ENCODE measurements around the gene HK1.

Gene HK1

DNA sequence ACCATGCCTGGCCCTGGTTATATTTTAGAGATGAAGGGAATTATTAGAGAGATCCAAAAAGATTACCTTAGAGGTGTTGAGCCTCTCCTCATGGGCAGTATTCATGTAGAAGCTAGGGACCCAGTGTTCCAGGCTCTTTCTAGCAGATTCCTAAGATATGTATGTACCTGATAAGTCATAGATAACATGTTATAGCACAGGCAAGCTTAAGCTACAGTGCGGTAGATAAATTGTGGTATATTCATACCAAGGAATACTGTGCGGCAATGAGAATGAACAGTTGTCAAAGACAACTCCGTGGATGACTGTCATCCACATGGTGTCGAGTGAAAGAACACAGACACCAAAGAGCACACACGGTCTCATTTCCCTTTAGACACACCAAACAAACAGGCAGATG, 85.4 kb downstream of the HK1 start:
- TF ChIP-seq, protein P1, sequence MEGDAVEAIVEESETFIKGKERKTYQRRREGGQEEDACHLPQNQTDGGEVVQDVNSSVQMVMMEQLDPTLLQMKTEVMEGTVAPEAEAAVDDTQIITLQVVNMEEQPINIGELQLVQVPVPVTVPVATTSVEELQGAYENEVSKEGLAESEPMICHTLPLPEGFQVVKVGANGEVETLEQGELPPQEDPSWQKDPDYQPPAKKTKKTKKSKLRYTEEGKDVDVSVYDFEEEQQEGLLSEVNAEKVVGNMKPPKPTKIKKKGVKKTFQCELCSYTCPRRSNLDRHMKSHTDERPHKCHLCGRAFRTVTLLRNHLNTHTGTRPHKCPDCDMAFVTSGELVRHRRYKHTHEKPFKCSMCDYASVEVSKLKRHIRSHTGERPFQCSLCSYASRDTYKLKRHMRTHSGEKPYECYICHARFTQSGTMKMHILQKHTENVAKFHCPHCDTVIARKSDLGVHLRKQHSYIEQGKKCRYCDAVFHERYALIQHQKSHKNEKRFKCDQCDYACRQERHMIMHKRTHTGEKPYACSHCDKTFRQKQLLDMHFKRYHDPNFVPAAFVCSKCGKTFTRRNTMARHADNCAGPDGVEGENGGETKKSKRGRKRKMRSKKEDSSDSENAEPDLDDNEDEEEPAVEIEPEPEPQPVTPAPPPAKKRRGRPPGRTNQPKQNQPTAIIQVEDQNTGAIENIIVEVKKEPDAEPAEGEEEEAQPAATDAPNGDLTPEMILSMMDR (conservative IDR thresholded peaks at IDR 0.05; ENCODE audit: low read depth, low read length): no peak
- DNase-seq (ENCODE audit: low read depth): no peak
- no peak overlapping the region for H3K4me3 ChIP-seq (ENCODE audit: low read length)

DNA sequence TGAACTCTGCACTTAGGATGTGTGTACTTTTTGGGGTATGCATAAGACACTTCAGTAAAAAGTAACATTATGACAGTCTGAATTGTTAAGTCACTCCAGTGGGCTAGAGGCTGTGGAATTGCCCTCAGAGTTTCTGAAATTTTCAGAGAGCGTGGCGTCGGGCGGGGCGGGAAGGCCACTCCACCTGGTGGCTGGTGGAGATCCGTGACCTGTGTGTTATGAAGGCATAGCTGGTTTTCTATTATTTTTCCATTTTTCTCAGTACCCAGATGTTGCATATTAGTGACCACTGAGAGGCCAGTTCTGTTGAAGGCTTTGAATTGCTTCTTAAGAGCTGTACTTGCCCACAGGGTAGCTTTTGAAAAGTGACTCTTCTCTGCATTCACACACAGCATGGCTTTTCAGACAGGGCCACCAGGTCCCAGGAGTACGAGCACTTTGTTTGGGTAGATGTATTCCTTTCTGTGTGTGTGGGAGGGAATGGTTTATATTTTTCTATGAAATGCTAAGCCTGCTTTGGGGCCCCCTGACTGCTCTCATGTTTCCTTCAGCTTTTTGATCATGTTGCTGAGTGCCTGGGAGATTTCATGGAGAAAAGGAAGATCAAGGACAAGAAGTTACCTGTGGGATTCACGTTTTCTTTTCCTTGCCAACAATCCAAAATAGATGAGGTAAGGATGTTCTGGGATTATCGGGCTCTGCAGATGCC, 86.1 kb downstream of the HK1 start:
- DNase-seq (ENCODE audit: low read depth): no peak
- H3K4me3 ChIP-seq (ENCODE audit: low read length): no peak overlapping the region
- TF ChIP-seq, protein P1 (conservative IDR thresholded peaks at IDR 0.05; ENCODE audit: low read depth, low read length): no peak

GRCh38 chr10:69366738-69367137, 88.4 kb downstream of the HK1 start:
- no peak overlapping the region for H3K4me3 ChIP-seq (ENCODE audit: low read length)
- TF ChIP-seq, protein P1 (conservative IDR thresholded peaks at IDR 0.05; ENCODE audit: low read depth, low read length): no peak
- no peak for DNase-seq (ENCODE audit: low read depth)

DNA sequence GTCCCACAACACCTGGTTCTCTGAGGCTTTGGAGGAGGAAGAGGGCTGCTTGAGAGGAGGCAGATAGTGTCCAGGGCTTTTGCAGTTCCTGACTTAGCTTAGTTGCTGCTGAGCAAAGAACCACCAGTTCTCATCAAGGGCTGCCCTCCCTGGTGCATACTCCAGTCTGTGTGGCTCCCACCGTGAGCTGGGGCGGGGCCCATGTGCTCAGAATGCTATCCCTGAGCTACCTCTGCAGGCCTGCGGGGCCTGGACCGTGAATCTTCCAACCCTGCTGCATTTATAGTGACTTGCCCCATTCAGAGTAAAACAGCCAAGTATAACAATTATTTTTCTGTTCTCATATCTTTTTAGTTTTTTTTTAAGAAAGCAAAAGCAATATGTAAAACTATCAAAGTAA, 89.2 kb downstream of the HK1 start:
- TF ChIP-seq, protein P1 (conservative IDR thresholded peaks at IDR 0.05; ENCODE audit: low read depth, low read length): no peak
- DNase-seq (ENCODE audit: low read depth): no peak
- no peak overlapping the region for H3K4me3 ChIP-seq (ENCODE audit: low read length)

- no peak overlapping the region for H3K4me3 ChIP-seq (ENCODE audit: low read length)
- TF ChIP-seq, protein P1 (conservative IDR thresholded peaks at IDR 0.05; ENCODE audit: low read depth, low read length): no peak
- no peak for DNase-seq (ENCODE audit: low read depth)
These were observed 94.1 kb downstream of the HK1 start for GRCh38 chr10:69372126-69372980.

DNA sequence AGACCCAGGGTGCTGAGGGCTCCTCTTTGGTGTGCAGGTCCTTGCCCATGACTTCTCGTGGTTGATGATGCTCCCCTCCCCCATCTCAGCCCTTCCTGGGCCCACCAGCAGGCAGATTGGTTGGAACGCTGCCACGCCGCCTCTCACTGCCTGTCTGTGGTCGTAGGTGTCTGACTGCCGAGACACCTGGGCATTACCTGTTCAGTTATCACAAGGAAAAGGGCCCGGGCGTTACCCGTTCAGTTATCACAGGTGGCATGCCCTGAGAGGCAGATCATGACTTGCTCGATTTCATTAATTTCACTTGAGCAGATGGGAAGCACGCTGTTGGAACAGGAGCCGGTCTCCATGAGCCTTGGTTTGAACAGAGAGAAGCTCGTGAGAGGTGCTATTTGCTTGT, 95.9 kb downstream of the HK1 start:
- no peak overlapping the region for H3K4me3 ChIP-seq (ENCODE audit: low read length)
- DNase-seq (ENCODE audit: low read depth): no peak
- TF ChIP-seq, protein P1 (conservative IDR thresholded peaks at IDR 0.05; ENCODE audit: low read depth, low read length): no peak

DNA sequence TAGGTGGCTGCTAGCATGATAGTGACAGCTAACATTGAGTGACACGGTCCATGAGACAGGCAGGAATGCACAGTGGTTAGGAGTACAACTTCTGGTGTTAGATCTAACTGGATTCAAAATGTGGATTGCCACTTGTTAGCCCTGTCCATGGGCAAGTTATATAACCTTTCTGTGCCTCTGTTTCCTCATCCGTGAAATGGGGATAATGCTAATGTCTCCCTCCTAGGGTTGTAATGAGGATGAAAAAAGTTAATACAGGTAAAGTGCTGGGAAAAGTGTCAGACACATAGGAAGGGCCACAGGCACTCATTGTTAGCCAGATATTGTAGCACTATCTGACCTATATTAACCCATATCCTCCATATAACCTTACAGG, 96.6 kb downstream of the HK1 start:
- DNase-seq (ENCODE audit: low read depth): no peak
- no peak overlapping the region for H3K4me3 ChIP-seq (ENCODE audit: low read length)
- TF ChIP-seq, protein P1 (conservative IDR thresholded peaks at IDR 0.05; ENCODE audit: low read depth, low read length): no peak
